Ascending aorta (tissue), 2 donors: ENCODE measurements around the gene TTF1. TPM values are rescaled to one million over a fixed set of nuclear protein-coding genes. Genes with fewer than 3 reads are reported as not detected.
A peak's percentile ranks its signal among the peaks of the same experiment; 100 is the strongest.

Experiments used
- DNase-seq, 2 donors: peaks; one replicate each; pipeline ENCODE4 v3.0.0-alpha.2; 2019; ENCODE audit warnings: low spot score in 2 of 2
- H3K27ac ChIP-seq, 2 donors: fragments of 200-600 bp; sonication (generic); one replicate each; pipeline ENCODE4 v1.5.1; 2016 to 2017; ENCODE audit warnings: mild to moderate bottlenecking in 1 of 2
- H3K27me3 ChIP-seq: fragments of 200-600 bp; sonication (generic); one replicate; pipeline ENCODE4 v1.5.1; 2017
- H3K36me3 ChIP-seq, 2 donors: fragments of 200-600 bp; sonication (generic); one replicate each; pipeline ENCODE4 v1.5.1; 2016
- H3K4me1 ChIP-seq, 2 donors: fragments of 200-600 bp; sonication (generic); one replicate each; pipeline ENCODE4 v1.5.1; 2016 to 2017; ENCODE audit warnings: mild to moderate bottlenecking in 1 of 2
- H3K4me3 ChIP-seq, 2 donors: fragments of 200-600 bp; sonication (generic); one replicate each; pipeline ENCODE4 v1.5.1; 2016 to 2017; ENCODE audit warnings: mild to moderate bottlenecking in 1 of 2
- H3K9me3 ChIP-seq, 2 donors: fragments of 200-600 bp; sonication (generic); one replicate each; pipeline ENCODE4 v1.5.1; 2016
- intact Hi-C: fragments of 100-400 bp; cut with DNase I; formaldehyde crosslinking; loops from one replicate; pipeline ENCODE4 v1.15.1; 2023
- total RNA-seq: library from RNA; depleted of rRNA; stranded (reverse); fragments of >200 nt; gene quantifications from one replicate; pipeline ENCODE4 v1.1.0, GENCODE V29; 2016
- TF ChIP-seq, protein P1 (sequence below), 3 experiments: fragments of 200-600 bp in 2 of 3; fragments of 450-650 bp in 1 of 3; sonication (generic) in 2 of 3; IDR thresholded peaks; one replicate each; pipeline ENCODE4 v1.5.1; 2016 to 2019; ENCODE audit warnings: antibody characterized with exemption in 3 of 3, mild to moderate bottlenecking in 1 of 3, moderate library complexity in 1 of 3

TTF1 gene
- total RNA-seq, 1 donor from 2014 or later, result 2.3 TPM

DNA sequence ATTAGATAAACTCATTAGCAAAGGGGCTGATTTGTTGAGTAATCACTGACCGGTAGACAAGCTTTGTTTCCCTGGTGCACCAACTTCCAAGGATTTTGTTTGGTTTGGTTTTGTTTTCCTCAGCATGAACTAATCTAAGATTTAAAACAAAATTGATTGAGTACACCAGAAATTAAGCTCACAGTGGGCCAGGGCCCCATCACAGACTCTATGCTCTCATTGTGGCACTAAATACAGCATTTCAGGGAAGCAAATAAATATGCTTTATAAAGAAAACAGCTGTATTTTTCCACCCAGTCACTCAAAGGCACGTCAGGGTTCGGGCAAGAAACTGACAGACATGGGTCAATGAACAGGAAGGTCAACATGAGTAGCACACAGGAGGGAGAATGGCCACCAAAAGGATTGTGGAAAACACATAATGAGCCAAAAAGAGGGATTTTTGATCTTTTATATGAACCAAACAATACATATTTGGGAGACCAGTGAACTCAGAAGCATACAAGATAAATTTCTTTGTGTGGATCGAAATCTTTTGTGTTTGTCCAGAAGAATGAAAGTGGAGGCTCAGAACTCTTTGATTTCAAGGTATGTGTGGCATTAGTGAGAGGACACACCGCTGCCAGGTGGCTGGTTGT is 12.2 kb upstream of the TTF1 start:
- H3K4me3 ChIP-seq, result no peak overlapping the region
- intact Hi-C loops, result no loop called here
- no peak overlapping the region for H3K27ac ChIP-seq
- no peaks in the 10 kb centered on the region for H3K4me1 ChIP-seq
- H3K36me3 ChIP-seq, result no peaks in the 10 kb centered on the region
- H3K9me3 ChIP-seq, result no peaks in the 10 kb centered on the region
- TF ChIP-seq, protein P1, sequence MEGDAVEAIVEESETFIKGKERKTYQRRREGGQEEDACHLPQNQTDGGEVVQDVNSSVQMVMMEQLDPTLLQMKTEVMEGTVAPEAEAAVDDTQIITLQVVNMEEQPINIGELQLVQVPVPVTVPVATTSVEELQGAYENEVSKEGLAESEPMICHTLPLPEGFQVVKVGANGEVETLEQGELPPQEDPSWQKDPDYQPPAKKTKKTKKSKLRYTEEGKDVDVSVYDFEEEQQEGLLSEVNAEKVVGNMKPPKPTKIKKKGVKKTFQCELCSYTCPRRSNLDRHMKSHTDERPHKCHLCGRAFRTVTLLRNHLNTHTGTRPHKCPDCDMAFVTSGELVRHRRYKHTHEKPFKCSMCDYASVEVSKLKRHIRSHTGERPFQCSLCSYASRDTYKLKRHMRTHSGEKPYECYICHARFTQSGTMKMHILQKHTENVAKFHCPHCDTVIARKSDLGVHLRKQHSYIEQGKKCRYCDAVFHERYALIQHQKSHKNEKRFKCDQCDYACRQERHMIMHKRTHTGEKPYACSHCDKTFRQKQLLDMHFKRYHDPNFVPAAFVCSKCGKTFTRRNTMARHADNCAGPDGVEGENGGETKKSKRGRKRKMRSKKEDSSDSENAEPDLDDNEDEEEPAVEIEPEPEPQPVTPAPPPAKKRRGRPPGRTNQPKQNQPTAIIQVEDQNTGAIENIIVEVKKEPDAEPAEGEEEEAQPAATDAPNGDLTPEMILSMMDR (IDR thresholded peaks at IDR 0.05), result no peak
- no peak for DNase-seq
- H3K27me3 ChIP-seq, result no peaks in the 10 kb centered on the region

DNA sequence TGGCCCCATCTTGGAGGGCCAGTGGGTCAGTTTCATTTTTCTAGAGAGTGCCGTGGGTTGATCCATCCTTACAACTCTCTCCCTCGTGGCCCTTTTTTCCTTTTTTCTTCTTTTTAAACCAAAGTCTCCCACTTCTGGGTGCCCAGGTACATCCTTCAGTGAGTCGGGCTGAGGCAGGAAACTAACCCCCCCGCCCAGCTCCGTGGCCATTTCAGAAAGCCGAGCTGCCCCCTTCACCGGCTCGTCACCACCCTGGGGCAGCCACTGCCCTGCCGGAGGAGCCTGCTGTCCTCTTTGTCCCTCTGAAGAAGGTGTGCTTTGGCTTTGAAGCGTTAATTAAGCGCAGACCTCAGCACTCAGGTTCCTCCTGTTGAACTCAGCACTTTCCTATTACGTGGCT is 8.5 kb upstream of the TTF1 start:
- Histone ChIP-seq H3K9me3 (no peaks in the 10 kb centered on the region), H3K36me3 (no peaks in the 10 kb centered on the region), H3K4me1 (peaks cover 4 to 11% of the 10 kb centered on the region in 2 donors), H3K27ac (no peak overlapping the region), H3K4me3 (no peak overlapping the region), H3K27me3 (peaks cover 8% of the 10 kb centered on the region)
- intact Hi-C loops, result no loop called here
- TF ChIP-seq, protein P1 (IDR thresholded peaks at IDR 0.05), result no peak
- no peak for DNase-seq

DNA sequence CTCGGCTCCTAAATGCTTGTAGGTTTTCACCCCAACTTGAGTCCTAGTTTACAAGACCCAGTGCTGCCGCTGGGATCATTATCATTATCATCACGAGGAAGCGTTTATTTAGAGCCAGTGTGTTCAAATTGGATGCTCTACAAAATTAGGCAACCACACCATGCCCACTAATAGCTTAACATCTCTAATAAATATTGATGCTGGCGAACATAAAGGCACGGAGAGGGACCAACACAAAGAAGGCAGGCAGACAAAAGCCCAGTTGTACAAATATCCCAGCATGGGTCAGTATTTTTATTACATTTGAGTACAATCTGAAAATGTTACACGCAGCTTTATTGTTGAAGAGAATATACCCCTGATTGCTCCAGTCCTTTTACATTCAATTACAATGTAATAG is 8.1 kb upstream of the TTF1 start:
- Histone ChIP-seq H3K4me3 (no peak overlapping the region), H3K36me3 (no peaks in the 10 kb centered on the region), H3K27me3 (peaks cover 8% of the 10 kb centered on the region), H3K4me1 (peaks cover 6 to 12% of the 10 kb centered on the region in 2 donors), H3K27ac (no peak overlapping the region), H3K9me3 (no peaks in the 10 kb centered on the region)
- TF ChIP-seq, protein P1 (IDR thresholded peaks at IDR 0.05), result no peak
- intact Hi-C loops, result no loop called here
- no peak for DNase-seq

DNA sequence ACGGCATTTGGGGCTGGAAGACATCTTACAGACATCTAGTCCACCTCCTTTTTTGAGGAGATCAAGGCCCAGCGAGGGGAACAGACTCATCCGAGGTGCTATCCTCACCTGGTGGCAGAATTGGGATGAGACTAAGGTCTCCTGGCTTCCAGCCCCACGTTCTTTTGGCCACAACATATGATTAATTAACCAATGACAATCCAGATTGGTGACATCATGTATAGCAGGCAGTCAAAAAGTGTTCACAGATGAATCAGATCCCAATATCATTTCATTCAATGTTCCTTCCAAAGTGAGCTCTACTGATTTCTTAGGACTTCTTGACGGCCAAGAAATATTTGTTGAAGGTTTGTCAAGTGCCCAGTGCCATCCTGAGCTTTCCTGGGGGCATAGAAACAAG is 7.3 kb upstream of the TTF1 start:
- H3K27ac ChIP-seq, result no peak overlapping the region
- H3K4me3 ChIP-seq, result no peak overlapping the region
- no peak for DNase-seq
- intact Hi-C loops, result no loop called here
- peaks cover 8% of the 10 kb centered on the region for H3K27me3 ChIP-seq
- H3K9me3 ChIP-seq, result no peaks in the 10 kb centered on the region
- TF ChIP-seq, protein P1 (IDR thresholded peaks at IDR 0.05), result no peak
- no peaks in the 10 kb centered on the region for H3K36me3 ChIP-seq
- H3K4me1 ChIP-seq, result peaks cover 6 to 12% of the 10 kb centered on the region in 2 donors

DNA sequence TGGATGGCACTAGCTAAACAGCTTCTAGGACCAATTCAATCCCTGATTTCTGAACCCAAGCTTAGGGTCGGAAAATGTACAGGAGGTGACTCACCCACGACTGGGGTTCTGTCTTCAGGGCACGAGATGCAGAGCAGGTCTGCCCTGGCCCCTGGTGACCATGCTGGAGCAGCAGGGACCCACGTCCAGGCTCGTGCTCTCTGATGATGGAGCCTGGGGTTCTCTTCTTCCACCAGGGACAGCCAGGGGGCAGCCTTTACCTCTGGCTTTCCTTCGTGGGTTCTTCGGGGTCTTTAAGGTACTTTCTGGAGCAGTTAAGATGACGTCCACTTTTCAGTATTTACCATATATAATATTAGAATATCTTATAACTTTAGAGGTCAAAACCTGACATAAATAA is 5.4 kb upstream of the TTF1 start:
- H3K27ac ChIP-seq, result no peak overlapping the region
- no peaks in the 10 kb centered on the region for H3K9me3 ChIP-seq
- peaks cover 7 to 12% of the 10 kb centered on the region in 2 donors for H3K4me1 ChIP-seq
- no peak for DNase-seq
- peaks cover 8% of the 10 kb centered on the region for H3K27me3 ChIP-seq
- intact Hi-C loops, result no loop called here
- no peak overlapping the region for H3K4me3 ChIP-seq
- no peaks in the 10 kb centered on the region for H3K36me3 ChIP-seq
- TF ChIP-seq, protein P1 (IDR thresholded peaks at IDR 0.05), result peak in 2 of 3 experiments; percentile 24 to 46
